PC-9 (cell line): ENCODE measurements around the gene CTNND2.

ENCODE experiments used
- EZH2 ChIP-seq: fragments of 200-600 bp; sonication (generic); IDR thresholded peaks from 2 replicates; pipeline ENCODE4 v1.8.0; 2017; ENCODE audit warnings: antibody characterized with exemption, low read depth
- TF ChIP-seq, protein P1 (sequence below): fragments of 200-600 bp; sonication (generic); conservative IDR thresholded peaks from 2 replicates; pipeline ENCODE4 v1.6.1; 2017; ENCODE audit warnings: mixed run types, antibody characterized with exemption, mild to moderate bottlenecking, moderate library complexity

DNA sequence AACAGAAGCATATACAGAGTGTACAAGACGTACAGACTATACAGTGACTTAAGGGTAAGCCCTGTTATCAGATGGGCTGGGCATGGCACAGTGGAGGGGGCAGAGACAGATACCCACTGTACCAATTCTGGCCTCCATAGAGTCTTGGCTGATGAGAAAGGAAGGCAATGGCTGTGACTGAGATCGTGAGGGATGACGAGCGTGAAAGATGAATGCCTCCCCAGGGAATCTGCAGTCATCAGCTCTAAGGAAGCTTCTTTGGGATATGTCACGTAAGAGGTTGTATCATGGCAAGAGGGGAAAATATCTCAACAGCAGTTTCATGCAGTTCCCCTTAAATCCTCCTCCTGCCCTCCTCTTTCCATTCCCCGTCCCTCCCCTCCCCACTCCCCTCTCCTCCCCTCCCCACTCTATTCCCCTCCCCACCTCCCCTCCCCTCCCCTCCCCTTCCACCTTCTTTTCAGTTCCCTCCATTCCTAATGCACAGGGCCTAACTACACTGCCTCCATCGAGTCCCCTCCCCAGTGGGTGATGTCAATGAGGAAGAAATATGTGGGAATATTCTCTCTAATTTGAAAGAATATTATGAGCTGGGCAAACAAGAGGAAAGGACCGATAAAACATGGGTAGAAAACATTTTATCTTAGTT is 916.8 kb downstream of the CTNND2 start:
- TF ChIP-seq, protein P1, sequence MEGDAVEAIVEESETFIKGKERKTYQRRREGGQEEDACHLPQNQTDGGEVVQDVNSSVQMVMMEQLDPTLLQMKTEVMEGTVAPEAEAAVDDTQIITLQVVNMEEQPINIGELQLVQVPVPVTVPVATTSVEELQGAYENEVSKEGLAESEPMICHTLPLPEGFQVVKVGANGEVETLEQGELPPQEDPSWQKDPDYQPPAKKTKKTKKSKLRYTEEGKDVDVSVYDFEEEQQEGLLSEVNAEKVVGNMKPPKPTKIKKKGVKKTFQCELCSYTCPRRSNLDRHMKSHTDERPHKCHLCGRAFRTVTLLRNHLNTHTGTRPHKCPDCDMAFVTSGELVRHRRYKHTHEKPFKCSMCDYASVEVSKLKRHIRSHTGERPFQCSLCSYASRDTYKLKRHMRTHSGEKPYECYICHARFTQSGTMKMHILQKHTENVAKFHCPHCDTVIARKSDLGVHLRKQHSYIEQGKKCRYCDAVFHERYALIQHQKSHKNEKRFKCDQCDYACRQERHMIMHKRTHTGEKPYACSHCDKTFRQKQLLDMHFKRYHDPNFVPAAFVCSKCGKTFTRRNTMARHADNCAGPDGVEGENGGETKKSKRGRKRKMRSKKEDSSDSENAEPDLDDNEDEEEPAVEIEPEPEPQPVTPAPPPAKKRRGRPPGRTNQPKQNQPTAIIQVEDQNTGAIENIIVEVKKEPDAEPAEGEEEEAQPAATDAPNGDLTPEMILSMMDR, result no peak
- no peak for TF ChIP-seq EZH2
